Mesenchymal stem cell (in vitro differentiated cells and primary cell): ENCODE results near the gene RUSF1.
A peak's percentile ranks its signal among the peaks of the same experiment; 100 is the strongest.

Source experiments
- DNase-seq: peaks from one replicate; pipeline ENCODE4 v3.0.0-alpha.2; 2013
- H2AFZ ChIP-seq: one replicate; pipeline ENCODE4 v1.6.1; 2013; ENCODE audit warnings: low read depth, mild to moderate bottlenecking, control low read depth, inconsistent platforms, low read length, moderate library complexity
- H2AK5ac ChIP-seq: 2 replicates; pipeline ENCODE4 v1.6.1; 2013; ENCODE audit warnings: low read length, moderate library complexity, mild to moderate bottlenecking, inconsistent platforms; ENCODE audit not compliant: severe bottlenecking
- H2BK120ac ChIP-seq: one replicate; pipeline ENCODE4 v1.6.1; 2013; ENCODE audit warnings: low read depth, mild to moderate bottlenecking, inconsistent platforms, low read length, moderate library complexity
- H2BK12ac ChIP-seq, 2 experiments: one replicate each; pipeline ENCODE4 v1.6.1; 2013; ENCODE audit warnings: inconsistent platforms in 2 of 2, low read length in 2 of 2, mild to moderate bottlenecking in 2 of 2, moderate library complexity in 2 of 2, control low read depth in 1 of 2
- H2BK15ac ChIP-seq: one replicate; pipeline ENCODE4 v1.6.1; 2013; ENCODE audit warnings: mild to moderate bottlenecking, low read depth, inconsistent platforms; ENCODE audit not compliant: poor library complexity, severe bottlenecking
- H2BK5ac ChIP-seq: 2 replicates; pipeline ENCODE4 v1.6.1; 2013; ENCODE audit warnings: low read depth, mild to moderate bottlenecking, low read length, control low read depth, inconsistent platforms; ENCODE audit not compliant: poor library complexity, severe bottlenecking
- H3K14ac ChIP-seq, 2 experiments: one replicate each; pipeline ENCODE4 v1.6.1; 2013; ENCODE audit warnings: inconsistent platforms in 2 of 2, low read length in 2 of 2, control low read depth in 1 of 2, mild to moderate bottlenecking in 1 of 2, moderate library complexity in 1 of 2
- H3K18ac ChIP-seq, 2 experiments: one replicate each; pipeline ENCODE4 v1.6.1; 2013; ENCODE audit warnings: inconsistent platforms in 2 of 2, low read length in 2 of 2, control low read depth in 1 of 2, low read depth in 1 of 2, mild to moderate bottlenecking in 1 of 2
- H3K23ac ChIP-seq, 2 experiments: one replicate each; pipeline ENCODE4 v1.6.1; 2013; ENCODE audit warnings: inconsistent platforms in 2 of 2, low read length in 2 of 2, mild to moderate bottlenecking in 2 of 2, moderate library complexity in 2 of 2, control low read depth in 1 of 2
- H3K27ac ChIP-seq: 2 replicates; pipeline ENCODE4 v1.5.1; 2013; ENCODE audit warnings: mild to moderate bottlenecking, moderate library complexity, low read length, control low read depth, inconsistent platforms; ENCODE audit not compliant: poor library complexity, severe bottlenecking
- H3K27me3 ChIP-seq, 2 experiments: 2 replicates each; pipeline versions ENCODE4 v1.6.1 to v1.7.0; 2013; ENCODE audit warnings: low read length in 2 of 2, mild to moderate bottlenecking in 2 of 2, moderate library complexity in 2 of 2, control low read depth in 1 of 2, inconsistent platforms in 1 of 2; ENCODE audit not compliant: control insufficient read depth in 1 of 2, insufficient read depth in 1 of 2
- H3K36me3 ChIP-seq, 2 experiments: 2 replicates each; pipeline versions ENCODE4 v1.6.1 to v1.7.0; 2013; ENCODE audit warnings: low read length in 2 of 2, control low read depth in 1 of 2, inconsistent platforms in 1 of 2, low read depth in 1 of 2, mild to moderate bottlenecking in 1 of 2; ENCODE audit not compliant: insufficient read depth in 2 of 2, control insufficient read depth in 1 of 2
- H3K4ac ChIP-seq, 2 experiments: one replicate each; pipeline ENCODE4 v1.6.1; 2013; ENCODE audit warnings: inconsistent platforms in 2 of 2, low read length in 2 of 2, mild to moderate bottlenecking in 2 of 2, moderate library complexity in 2 of 2, control low read depth in 1 of 2, low read depth in 1 of 2
- H3K4me1 ChIP-seq: 2 replicates; pipeline ENCODE4 v1.6.1; 2013; ENCODE audit warnings: low read depth, low read length, control low read depth; ENCODE audit not compliant: control insufficient read depth, insufficient read depth
- H3K4me2 ChIP-seq: 2 replicates; pipeline ENCODE4 v1.6.1; 2013; ENCODE audit warnings: low read length, mild to moderate bottlenecking, inconsistent platforms; ENCODE audit not compliant: poor library complexity, severe bottlenecking
- H3K4me3 ChIP-seq, 2 experiments: 2 replicates each; pipeline versions ENCODE4 v1.5.1 to v1.7.0; 2013; ENCODE audit warnings: low read length in 2 of 2, mild to moderate bottlenecking in 2 of 2, control low read depth in 1 of 2, low read depth in 1 of 2; ENCODE audit not compliant: insufficient read depth in 1 of 2
- H3K79me1 ChIP-seq: replicated peaks from 2 replicates; pipeline ENCODE4 v1.6.1; 2013; ENCODE audit warnings: mild to moderate bottlenecking, control low read depth, low read length, inconsistent platforms; ENCODE audit not compliant: poor library complexity, severe bottlenecking
- H3K9ac ChIP-seq: 2 replicates; pipeline ENCODE4 v1.7.0; 2013; ENCODE audit warnings: mild to moderate bottlenecking, low read length, moderate library complexity
- H3K9me3 ChIP-seq: 2 replicates; pipeline ENCODE4 v1.7.0; 2013; ENCODE audit warnings: mild to moderate bottlenecking, low read length; ENCODE audit not compliant: control insufficient read depth
- H4K8ac ChIP-seq: one replicate; pipeline ENCODE4 v1.6.1; 2013; ENCODE audit warnings: inconsistent platforms, mild to moderate bottlenecking, low read length, moderate library complexity
- H4K91ac ChIP-seq: one replicate; pipeline ENCODE4 v1.6.1; 2013; ENCODE audit warnings: mild to moderate bottlenecking, low read length, inconsistent platforms
- WGBS: methylation state at CpG from one replicate; pipeline ENCODE4 v1.1.7; 2013; ENCODE audit warnings: mixed read lengths; 5-methylcytosine and 5-hydroxymethylcytosine counted together

RUSF1 gene

GRCh38 chr16:31476303-31477219 is 31.6 kb downstream of the RUSF1 start:
- H4K91ac ChIP-seq, result no peak overlapping the region
- H3K4me1 ChIP-seq, result peaks cover 23% of the 10 kb centered on the region
- H3K79me1 ChIP-seq, result peaks cover 13% of the 10 kb centered on the region
- peak overlapping the region in 1 of 2 experiments; percentile 17 for H3K4ac ChIP-seq
- peak overlapping the region; percentile 45 for H4K8ac ChIP-seq
- DNase-seq, result peak; percentile 23
- H3K9me3 ChIP-seq, result no peaks in the 10 kb centered on the region
- H3K23ac ChIP-seq, result no peak overlapping the region
- peak overlapping the region in 1 of 2 experiments; percentile 75 for H3K18ac ChIP-seq
- no peak overlapping the region for H3K27ac ChIP-seq
- H2AK5ac ChIP-seq, result no peak overlapping the region
- H3K36me3 ChIP-seq, result peaks cover 51 to 59% of the 10 kb centered on the region in 2 experiments
- H3K27me3 ChIP-seq, result peaks cover 0 to 6% of the 10 kb centered on the region in 2 experiments
- no peak overlapping the region for H3K4me3 ChIP-seq
- H2BK120ac ChIP-seq, result no peak overlapping the region
- WGBS, result 34% methylated on average over 57 of the region's 68 CpGs
- no peak overlapping the region for H2BK12ac ChIP-seq
- H3K9ac ChIP-seq, result no peak overlapping the region
- H3K4me2 ChIP-seq, result no peak overlapping the region
- no peak overlapping the region for H2AFZ ChIP-seq
- H2BK15ac ChIP-seq, result peak overlapping the region; percentile 7
- H2BK5ac ChIP-seq, result no peak overlapping the region
- H3K14ac ChIP-seq, result no peak overlapping the region

DNA sequence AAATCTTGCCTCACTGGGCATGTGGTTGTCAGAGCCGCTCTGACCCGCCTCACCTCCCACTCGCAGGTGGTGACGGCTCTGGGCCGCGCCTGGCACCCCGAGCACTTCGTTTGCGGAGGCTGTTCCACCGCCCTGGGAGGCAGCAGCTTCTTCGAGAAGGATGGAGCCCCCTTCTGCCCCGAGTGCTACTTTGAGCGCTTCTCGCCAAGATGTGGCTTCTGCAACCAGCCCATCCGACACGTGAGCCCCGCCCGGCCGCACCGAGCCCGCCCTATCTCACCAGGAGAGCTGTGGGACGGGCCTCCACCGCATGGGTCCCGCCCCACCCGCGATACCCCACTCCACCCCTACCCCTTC is 32.3 kb downstream of the RUSF1 start:
- H3K4me3 ChIP-seq, result no peak overlapping the region
- H4K8ac ChIP-seq, result no peak overlapping the region
- no peak overlapping the region for H4K91ac ChIP-seq
- H2BK120ac ChIP-seq, result no peak overlapping the region
- peaks cover 28% of the 10 kb centered on the region for H3K4me1 ChIP-seq
- WGBS, result 65% methylated on average over 26 of the region's 26 CpGs
- no peak for DNase-seq
- H2BK12ac ChIP-seq, result no peak overlapping the region
- no peak overlapping the region for H2AK5ac ChIP-seq
- no peaks in the 10 kb centered on the region for H3K27me3 ChIP-seq
- no peaks in the 10 kb centered on the region for H3K9me3 ChIP-seq
- no peak overlapping the region for H2BK5ac ChIP-seq
- peaks cover 51 to 59% of the 10 kb centered on the region in 2 experiments for H3K36me3 ChIP-seq
- peak overlapping the region in 1 of 2 experiments; percentile 8 for H3K4ac ChIP-seq
- no peak overlapping the region for H3K27ac ChIP-seq
- peaks cover 19% of the 10 kb centered on the region for H3K79me1 ChIP-seq
- no peak overlapping the region for H3K9ac ChIP-seq
- peak overlapping the region in 1 of 2 experiments; percentile 38 for H3K18ac ChIP-seq
- no peak overlapping the region for H3K14ac ChIP-seq
- no peak overlapping the region for H2BK15ac ChIP-seq
- no peak overlapping the region for H3K23ac ChIP-seq
- H2AFZ ChIP-seq, result no peak overlapping the region
- H3K4me2 ChIP-seq, result no peak overlapping the region

- H3K79me1 ChIP-seq, result peaks cover 19% of the 10 kb centered on the region
- H3K23ac ChIP-seq, result no peak overlapping the region
- no peak overlapping the region for H2BK5ac ChIP-seq
- no peak overlapping the region for H2AFZ ChIP-seq
- no peaks in the 10 kb centered on the region for H3K27me3 ChIP-seq
- H2BK120ac ChIP-seq, result no peak overlapping the region
- H3K14ac ChIP-seq, result no peak overlapping the region
- no peak overlapping the region for H2AK5ac ChIP-seq
- H3K4me2 ChIP-seq, result no peak overlapping the region
- DNase-seq, result no peak
- H2BK12ac ChIP-seq, result no peak overlapping the region
- no peak overlapping the region for H3K18ac ChIP-seq
- H3K9me3 ChIP-seq, result no peaks in the 10 kb centered on the region
- H4K8ac ChIP-seq, result no peak overlapping the region
- 96% methylated on average over 9 of the region's 12 CpGs for WGBS
- no peak overlapping the region for H3K4ac ChIP-seq
- H3K36me3 ChIP-seq, result peaks cover 51 to 59% of the 10 kb centered on the region in 2 experiments
- H3K27ac ChIP-seq, result no peak overlapping the region
- no peak overlapping the region for H3K4me3 ChIP-seq
- H3K4me1 ChIP-seq, result peaks cover 30% of the 10 kb centered on the region
- H4K91ac ChIP-seq, result no peak overlapping the region
- no peak overlapping the region for H2BK15ac ChIP-seq
- peak overlapping the region; percentile 37 for H3K9ac ChIP-seq
Measured at GRCh38 chr16:31474773-31475738, 33.1 kb downstream of the RUSF1 start.
